DND-41 (cell line): ENCODE results near the gene KIAA0040.

Source experiments
- ATAC-seq: fragments of 200-7000 bp; cut with Tn5 transposase; 3 replicates; pipeline ENCODE4 v1.9.1; 2021; ENCODE audit warnings: low read depth; ENCODE audit not compliant: insufficient read depth
- DNase-seq: peaks from one replicate; pipeline ENCODE4 v3.0.0-alpha.2; 2020
- H2AFZ ChIP-seq: 2 replicates; pipeline ENCODE4 v1.6.0; 2012; ENCODE audit warnings: low read depth, low read length
- H3K27ac ChIP-seq: 2 replicates; pipeline ENCODE4 v1.5.1; 2012; ENCODE audit warnings: low read length, inconsistent platforms
- H3K27me3 ChIP-seq: fragments of 200-600 bp; sonication (generic); 2 replicates; pipeline ENCODE4 v1.6.0; 2012; ENCODE audit warnings: low read length, mild to moderate bottlenecking, inconsistent platforms; ENCODE audit not compliant: insufficient read depth, poor library complexity
- H3K36me3 ChIP-seq: 2 replicates; pipeline ENCODE4 v1.5.1; 2012; ENCODE audit warnings: low read length, inconsistent platforms; ENCODE audit not compliant: insufficient read depth
- H3K4me1 ChIP-seq: 2 replicates; pipeline ENCODE4 v1.5.1; 2012; ENCODE audit warnings: mild to moderate bottlenecking, low read length; ENCODE audit not compliant: insufficient read depth
- H3K4me2 ChIP-seq: 2 replicates; pipeline ENCODE4 v1.6.0; 2012; ENCODE audit warnings: mild to moderate bottlenecking, moderate library complexity, low read length, inconsistent platforms; ENCODE audit not compliant: insufficient read depth
- H3K4me3 ChIP-seq, 2 experiments: fragments of 200-600 bp in 1 of 2; shearing (Covaris generic) in 1 of 2; 2 replicates each; pipeline ENCODE4 v1.5.1; 2012 to 2016; ENCODE audit warnings: inconsistent platforms in 2 of 2, low read length in 2 of 2, mild to moderate bottlenecking in 2 of 2, low read depth in 1 of 2, moderate library complexity in 1 of 2
- H3K79me2 ChIP-seq: 2 replicates; pipeline ENCODE4 v1.6.0; 2012; ENCODE audit warnings: low read length, inconsistent platforms; ENCODE audit not compliant: insufficient read depth
- H3K9ac ChIP-seq: 2 replicates; pipeline ENCODE4 v1.6.0; 2012; ENCODE audit warnings: low read depth, mild to moderate bottlenecking, inconsistent platforms, low read length, moderate library complexity
- H3K9me3 ChIP-seq: 2 replicates; pipeline ENCODE4 v1.5.1; 2012; ENCODE audit warnings: low read length, moderate library complexity, mild to moderate bottlenecking, inconsistent platforms; ENCODE audit not compliant: insufficient read depth, severe bottlenecking
- H4K20me1 ChIP-seq: 2 replicates; pipeline ENCODE4 v1.6.0; 2012; ENCODE audit warnings: low read length; ENCODE audit not compliant: insufficient read depth
- EZH2 ChIP-seq: IDR thresholded peaks from 3 replicates; pipeline ENCODE4 v1.6.1; 2012; ENCODE audit warnings: borderline replicate concordance, low read depth, mild to moderate bottlenecking, moderate library complexity, low read length, inconsistent platforms; ENCODE audit not compliant: severe bottlenecking
- TF ChIP-seq, protein P1 (sequence below): IDR thresholded peaks from 2 replicates; pipeline ENCODE4 v1.5.1; 2012; ENCODE audit warnings: borderline replicate concordance, low read length, moderate library complexity, mild to moderate bottlenecking; ENCODE audit not compliant: poor library complexity, severe bottlenecking; ENCODE audit errors: extremely low read depth

KIAA0040 gene

GRCh38 chr1:175168782-175169181 lies 23.8 kb downstream of the KIAA0040 start:
- Histone ChIP-seq H3K9ac (no peak overlapping the region), H2AFZ (no peak overlapping the region), H3K4me1 (no peaks in the 10 kb centered on the region), H3K27ac (no peak overlapping the region), H4K20me1 (no peaks in the 10 kb centered on the region), H3K36me3 (no peaks in the 10 kb centered on the region), H3K4me3 (no peak overlapping the region), H3K27me3 (no peaks in the 10 kb centered on the region), H3K79me2 (no peaks in the 10 kb centered on the region), H3K9me3 (no peaks in the 10 kb centered on the region), H3K4me2 (no peak overlapping the region)
- no peak for TF ChIP-seq EZH2
- TF ChIP-seq, protein P1, sequence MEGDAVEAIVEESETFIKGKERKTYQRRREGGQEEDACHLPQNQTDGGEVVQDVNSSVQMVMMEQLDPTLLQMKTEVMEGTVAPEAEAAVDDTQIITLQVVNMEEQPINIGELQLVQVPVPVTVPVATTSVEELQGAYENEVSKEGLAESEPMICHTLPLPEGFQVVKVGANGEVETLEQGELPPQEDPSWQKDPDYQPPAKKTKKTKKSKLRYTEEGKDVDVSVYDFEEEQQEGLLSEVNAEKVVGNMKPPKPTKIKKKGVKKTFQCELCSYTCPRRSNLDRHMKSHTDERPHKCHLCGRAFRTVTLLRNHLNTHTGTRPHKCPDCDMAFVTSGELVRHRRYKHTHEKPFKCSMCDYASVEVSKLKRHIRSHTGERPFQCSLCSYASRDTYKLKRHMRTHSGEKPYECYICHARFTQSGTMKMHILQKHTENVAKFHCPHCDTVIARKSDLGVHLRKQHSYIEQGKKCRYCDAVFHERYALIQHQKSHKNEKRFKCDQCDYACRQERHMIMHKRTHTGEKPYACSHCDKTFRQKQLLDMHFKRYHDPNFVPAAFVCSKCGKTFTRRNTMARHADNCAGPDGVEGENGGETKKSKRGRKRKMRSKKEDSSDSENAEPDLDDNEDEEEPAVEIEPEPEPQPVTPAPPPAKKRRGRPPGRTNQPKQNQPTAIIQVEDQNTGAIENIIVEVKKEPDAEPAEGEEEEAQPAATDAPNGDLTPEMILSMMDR = no peak
- no peak for DNase-seq
- ATAC-seq = no peak

GRCh38 chr1:175167861-175168260 lies 24.7 kb downstream of the KIAA0040 start:
- TF ChIP-seq, protein P1 = no peak
- no peak for TF ChIP-seq EZH2
- Histone ChIP-seq H2AFZ (no peak overlapping the region), H3K79me2 (no peaks in the 10 kb centered on the region), H3K36me3 (no peaks in the 10 kb centered on the region), H3K9me3 (no peaks in the 10 kb centered on the region), H3K4me1 (no peaks in the 10 kb centered on the region), H3K27ac (no peak overlapping the region), H3K9ac (no peak overlapping the region), H3K4me2 (no peak overlapping the region), H3K4me3 (no peak overlapping the region), H4K20me1 (no peaks in the 10 kb centered on the region), H3K27me3 (no peaks in the 10 kb centered on the region)
- ATAC-seq = no peak
- no peak for DNase-seq

DNA sequence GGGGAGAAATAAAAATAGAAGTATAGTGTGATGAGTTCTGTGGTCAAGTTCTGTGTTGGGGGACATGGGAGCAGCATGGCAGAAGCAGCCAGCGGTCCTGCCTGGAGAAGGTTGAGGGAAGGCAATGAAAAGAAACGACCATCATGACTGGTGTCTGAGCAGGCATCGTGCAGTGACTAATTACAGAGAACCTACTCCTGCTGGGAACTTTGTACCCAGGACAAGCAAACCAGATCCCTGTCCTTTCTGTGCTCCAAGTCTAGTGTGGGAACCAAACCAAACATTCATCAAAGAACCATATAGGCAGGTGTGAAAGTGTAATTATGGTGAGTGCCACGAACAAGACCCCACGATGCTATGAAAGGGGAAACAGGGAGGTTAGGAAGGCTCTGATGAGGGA lies 25.8 kb downstream of the KIAA0040 start:
- TF ChIP-seq, protein P1 = no peak
- no peak for TF ChIP-seq EZH2
- no peak for ATAC-seq
- no peaks in the 10 kb centered on the region for H3K9me3 ChIP-seq

GRCh38 chr1:175164751-175165150 lies 27.8 kb downstream of the KIAA0040 start:
- H3K79me2 ChIP-seq = no peaks in the 10 kb centered on the region
- no peak overlapping the region for H2AFZ ChIP-seq
- ATAC-seq (no peak), DNase-seq (no peak)
- TF ChIP-seq, protein P1 = no peak
- TF ChIP-seq EZH2 = no peak
- no peaks in the 10 kb centered on the region for H3K9me3 ChIP-seq
- H3K27ac ChIP-seq = no peak overlapping the region
- no peaks in the 10 kb centered on the region for H3K4me1 ChIP-seq
- H3K27me3 ChIP-seq = no peaks in the 10 kb centered on the region
- H3K4me2 ChIP-seq = no peak overlapping the region
- no peaks in the 10 kb centered on the region for H3K36me3 ChIP-seq
- H3K4me3 ChIP-seq = no peak overlapping the region
- no peak overlapping the region for H3K9ac ChIP-seq
- no peaks in the 10 kb centered on the region for H4K20me1 ChIP-seq

More for the DNA sequence above, 25.8 kb downstream of the KIAA0040 start:
- no peak overlapping the region for H3K27ac ChIP-seq
- H3K4me3 ChIP-seq = no peak overlapping the region
- no peaks in the 10 kb centered on the region for H3K27me3 ChIP-seq
- H2AFZ ChIP-seq = no peak overlapping the region
- H3K79me2 ChIP-seq = no peaks in the 10 kb centered on the region
- no peaks in the 10 kb centered on the region for H3K4me1 ChIP-seq
- H3K4me2 ChIP-seq = no peak overlapping the region
- no peaks in the 10 kb centered on the region for H4K20me1 ChIP-seq
- DNase-seq = no peak
- no peak overlapping the region for H3K9ac ChIP-seq
- no peaks in the 10 kb centered on the region for H3K36me3 ChIP-seq
